ENCODE measurements around the gene SUCO.

DNA sequence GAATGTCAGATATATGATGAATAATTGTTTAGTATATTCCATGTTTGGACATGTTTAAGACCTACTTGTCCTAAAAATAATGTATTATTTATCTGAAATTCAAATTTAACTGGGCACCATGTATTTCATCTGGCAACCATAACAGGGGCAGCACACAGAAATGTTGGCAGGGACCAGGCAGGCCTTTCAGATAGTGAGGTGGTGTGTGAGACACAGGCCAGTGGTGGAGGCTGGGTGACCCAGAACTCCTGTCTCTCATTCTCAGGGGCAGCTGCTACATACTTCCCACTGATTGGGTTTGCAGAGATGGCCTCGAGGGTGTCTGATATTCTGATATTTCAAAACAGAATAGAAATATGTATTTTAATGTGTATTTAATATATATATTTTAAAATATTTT, 124.6 kb downstream of the SUCO start:
- TF ChIP-seq, protein P1, sequence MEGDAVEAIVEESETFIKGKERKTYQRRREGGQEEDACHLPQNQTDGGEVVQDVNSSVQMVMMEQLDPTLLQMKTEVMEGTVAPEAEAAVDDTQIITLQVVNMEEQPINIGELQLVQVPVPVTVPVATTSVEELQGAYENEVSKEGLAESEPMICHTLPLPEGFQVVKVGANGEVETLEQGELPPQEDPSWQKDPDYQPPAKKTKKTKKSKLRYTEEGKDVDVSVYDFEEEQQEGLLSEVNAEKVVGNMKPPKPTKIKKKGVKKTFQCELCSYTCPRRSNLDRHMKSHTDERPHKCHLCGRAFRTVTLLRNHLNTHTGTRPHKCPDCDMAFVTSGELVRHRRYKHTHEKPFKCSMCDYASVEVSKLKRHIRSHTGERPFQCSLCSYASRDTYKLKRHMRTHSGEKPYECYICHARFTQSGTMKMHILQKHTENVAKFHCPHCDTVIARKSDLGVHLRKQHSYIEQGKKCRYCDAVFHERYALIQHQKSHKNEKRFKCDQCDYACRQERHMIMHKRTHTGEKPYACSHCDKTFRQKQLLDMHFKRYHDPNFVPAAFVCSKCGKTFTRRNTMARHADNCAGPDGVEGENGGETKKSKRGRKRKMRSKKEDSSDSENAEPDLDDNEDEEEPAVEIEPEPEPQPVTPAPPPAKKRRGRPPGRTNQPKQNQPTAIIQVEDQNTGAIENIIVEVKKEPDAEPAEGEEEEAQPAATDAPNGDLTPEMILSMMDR (optimal IDR thresholded peaks at IDR 0.05 in 1 of 3, IDR thresholded peaks at IDR 0.05 in 1 of 3, conservative IDR thresholded peaks at IDR 0.05 in 1 of 3; ENCODE audit: extremely low read depth in 1 of 3, insufficient read depth in 2 of 3, low read length in 3 of 3), result no peak
- no peak for TF ChIP-seq EZH2 (IDR thresholded peaks at IDR 0.05; ENCODE audit: low read length)

Data from keratinocyte (primary cell).